ENCODE data around the gene TBXA2R.

Gene TBXA2R

DNA sequence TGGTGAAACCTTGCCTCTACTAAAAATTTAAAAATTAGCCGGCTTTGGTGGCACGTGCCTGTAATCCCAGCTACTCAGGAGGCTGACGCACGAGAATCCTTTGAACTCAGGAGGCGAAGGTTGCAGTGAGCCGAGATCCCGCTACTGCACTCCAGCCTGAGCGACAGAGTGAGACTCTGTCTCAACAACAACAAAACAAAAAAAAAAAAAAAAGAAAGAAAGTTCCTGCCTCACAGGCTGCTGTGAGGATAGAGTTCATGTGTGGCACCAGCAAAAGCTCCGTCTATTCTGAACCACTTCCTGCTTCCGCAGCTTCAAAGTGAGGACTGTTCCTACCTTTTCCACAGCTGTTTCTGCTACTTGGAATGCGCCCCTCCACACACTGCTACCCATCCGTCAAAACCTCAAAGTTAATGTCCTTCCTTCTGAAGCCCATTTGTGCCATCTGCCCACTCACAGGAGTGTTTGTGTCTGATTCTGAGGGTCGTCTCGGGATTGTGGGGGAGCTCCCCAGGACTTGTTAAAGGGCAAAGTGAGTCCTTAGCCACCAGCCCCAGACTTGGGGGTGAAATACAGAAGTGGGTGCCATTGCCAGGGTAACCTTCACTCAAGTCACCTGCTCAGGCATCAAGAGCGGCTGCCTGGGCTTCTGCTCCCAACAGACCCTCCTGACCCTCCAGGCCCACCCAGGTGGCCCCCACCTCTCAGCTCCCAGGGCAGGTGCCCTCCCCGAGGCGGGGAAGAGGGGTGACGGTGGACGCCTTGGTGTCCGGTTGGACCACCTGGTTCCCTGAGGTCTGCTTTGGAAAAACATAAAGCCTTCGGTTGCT lies 52.2 kb downstream of the TBXA2R start:
- no peak for DNase-seq (ENCODE audit: low read depth in 2 of 2)

DNA sequence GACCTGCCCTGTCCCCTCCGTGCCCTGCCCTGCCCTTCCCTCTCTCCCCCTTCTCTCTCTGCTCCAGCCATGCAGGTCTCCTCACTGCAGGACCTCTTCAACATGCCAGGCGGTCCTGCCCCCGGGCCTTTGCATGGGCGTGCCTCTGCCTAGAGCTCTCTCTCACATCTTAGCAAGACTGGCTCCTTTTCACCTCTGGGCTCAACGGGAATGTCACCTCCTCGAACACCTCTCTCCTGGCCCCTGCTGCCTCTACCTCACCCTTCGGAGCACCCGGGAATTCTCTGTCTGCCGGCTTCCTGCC lies 54.9 kb downstream of the TBXA2R start:
- DNase-seq (ENCODE audit: low read depth in 2 of 2) = no peak

DNA sequence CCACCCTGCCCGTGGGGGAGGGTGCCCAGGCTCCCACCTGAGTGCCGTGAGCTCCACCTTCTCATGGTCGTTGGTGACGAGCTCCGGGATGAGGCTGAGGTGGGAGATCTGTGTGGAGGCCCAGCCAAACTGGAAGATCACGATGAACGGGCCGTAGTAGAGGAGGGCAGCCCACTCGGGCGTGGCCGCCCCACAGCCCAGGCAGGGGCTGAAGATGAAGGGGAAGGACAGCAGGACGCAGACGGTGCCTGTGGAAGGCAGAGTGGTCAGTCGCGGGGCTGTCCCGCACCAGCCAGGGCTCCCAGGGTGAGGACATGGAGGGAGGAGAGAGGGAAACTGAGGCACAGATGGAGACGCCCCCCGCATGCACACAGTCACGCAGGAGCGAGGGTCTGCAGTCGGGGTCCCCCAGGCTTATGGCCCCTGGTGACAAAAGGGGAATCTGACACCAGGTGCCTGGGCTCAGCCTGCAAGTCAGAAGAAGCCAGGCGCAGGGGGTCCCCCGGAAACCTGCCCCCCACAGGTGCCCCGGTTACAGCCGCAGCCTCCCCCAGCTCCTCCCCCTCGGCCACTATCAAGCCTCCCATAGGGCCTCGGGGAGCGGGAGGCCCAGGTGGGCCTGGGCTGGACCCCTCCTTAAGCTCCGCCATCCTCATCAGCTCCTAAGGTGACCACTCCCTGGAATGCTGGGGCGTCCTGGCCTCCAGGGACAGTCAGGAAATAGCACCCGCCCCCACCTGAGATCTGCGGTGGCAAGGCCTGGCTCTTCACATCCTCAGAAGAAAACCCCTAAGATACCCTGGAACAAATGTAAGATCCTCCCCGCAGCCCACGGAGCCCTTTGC lies 55.5 kb downstream of the TBXA2R start:
- DNase-seq (ENCODE audit: low read depth in 2 of 2) = no peak

DNA sequence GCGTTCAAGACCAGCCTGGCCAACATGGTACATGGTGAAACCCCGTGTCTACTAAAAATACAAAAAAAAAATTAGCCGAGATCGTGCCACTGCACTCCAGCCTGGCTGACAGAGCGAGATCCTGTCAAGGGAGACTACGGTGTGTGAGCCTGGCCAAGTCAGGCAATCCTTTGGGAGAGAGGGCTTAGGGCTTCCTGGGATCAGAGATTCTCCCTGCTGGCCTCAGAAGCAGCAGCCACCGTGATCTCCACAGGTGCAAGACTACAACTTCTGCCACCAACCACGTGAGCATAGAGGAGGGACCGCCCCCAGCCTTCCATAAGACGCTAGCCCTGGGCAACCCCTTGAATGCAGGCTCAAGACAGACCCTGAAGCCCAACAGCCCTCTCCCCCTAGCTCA lies 56.9 kb downstream of the TBXA2R start:
- no peak for DNase-seq (ENCODE audit: low read depth in 2 of 2)

DNA sequence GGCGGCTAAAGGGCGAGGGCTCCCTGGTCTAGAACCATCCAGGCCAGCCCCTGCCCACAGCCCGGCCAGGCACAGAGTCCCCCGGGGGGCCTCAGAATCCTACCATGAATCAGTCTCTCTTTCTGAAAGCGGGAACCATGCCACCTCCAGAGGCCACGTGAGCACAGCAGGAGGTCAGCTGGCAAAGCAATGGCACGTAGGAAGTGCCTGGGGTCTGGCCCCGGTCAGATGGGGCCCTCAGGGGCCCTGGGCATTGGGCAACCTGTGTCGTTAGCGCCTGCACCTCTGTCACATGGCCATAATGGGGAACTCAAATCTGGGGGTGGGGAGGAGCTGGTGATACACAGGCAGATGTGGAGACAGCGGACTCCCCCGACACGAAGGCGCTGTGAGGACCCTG lies 58.1 kb downstream of the TBXA2R start:
- DNase-seq (ENCODE audit: low read depth in 2 of 2) = no peak

DNA sequence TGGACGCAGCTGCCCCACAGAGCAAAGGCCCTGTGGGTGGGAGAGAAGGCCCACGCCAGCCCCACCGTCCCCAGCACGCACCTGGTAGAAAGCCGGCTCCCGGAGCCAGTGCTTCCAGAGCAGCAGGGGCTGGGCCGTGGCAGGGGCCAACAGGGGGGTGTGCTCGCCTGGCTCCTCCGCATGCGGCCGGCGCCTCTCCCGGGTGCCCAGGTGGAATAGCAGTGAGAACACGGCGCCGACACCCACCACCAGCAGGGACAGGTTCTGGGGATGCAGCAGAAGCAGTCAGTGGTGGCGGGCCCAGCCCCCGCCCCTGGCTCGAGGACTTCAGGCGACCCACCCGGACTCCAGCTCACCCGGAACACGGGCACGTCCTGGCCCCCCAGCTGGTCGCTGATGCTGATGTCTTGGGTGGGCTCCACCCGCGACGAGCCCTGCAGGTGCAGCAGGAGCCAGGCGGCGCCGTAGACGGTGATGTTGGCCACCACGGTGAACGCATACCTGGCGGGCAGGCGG lies 58.9 kb downstream of the TBXA2R start:
- no peak for DNase-seq (ENCODE audit: low read depth in 2 of 2)

DNA sequence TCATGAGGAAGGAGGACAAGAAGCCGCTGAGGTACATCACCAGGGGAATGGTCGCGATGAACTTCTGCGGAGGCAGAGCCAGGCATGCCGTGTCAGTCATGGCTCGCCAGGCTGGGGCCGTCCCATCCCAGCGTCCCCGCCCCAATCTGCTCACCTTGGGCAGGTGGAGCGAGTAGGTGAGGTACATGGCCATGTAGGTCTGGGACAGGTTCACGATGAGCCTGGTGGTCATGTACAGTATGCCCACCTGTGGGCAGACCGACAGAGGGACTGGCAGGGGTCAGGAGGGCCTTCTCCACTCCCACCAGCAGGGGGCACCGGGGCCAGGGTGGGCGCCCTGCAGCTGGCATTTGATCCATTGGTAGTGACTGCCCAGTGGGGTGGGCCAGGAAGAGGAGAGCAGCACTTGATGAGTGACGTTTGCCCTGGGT lies 59.4 kb downstream of the TBXA2R start:
- no peak for DNase-seq (ENCODE audit: low read depth in 2 of 2)

DNA sequence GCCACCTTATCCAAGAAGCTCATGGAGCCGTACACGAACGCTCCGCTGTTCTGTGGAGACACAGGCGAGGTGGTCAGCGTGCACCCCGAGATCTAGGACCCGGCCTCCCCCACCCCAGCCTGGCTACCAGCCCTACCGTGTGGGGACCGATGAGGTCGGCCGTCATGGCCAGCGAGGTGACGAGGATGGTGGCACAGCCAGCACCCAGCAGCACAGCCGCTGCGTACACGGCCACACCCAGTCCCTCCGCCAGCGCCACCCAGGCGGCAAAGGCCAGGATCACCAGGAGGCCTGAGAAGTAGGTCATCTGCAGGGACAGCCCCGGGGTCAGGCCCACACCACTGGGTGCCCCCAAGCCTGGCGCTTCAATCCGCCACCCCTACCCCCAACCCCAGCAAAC lies 60.6 kb downstream of the TBXA2R start:
- DNase-seq (ENCODE audit: low read depth in 2 of 2) = no peak

DNA sequence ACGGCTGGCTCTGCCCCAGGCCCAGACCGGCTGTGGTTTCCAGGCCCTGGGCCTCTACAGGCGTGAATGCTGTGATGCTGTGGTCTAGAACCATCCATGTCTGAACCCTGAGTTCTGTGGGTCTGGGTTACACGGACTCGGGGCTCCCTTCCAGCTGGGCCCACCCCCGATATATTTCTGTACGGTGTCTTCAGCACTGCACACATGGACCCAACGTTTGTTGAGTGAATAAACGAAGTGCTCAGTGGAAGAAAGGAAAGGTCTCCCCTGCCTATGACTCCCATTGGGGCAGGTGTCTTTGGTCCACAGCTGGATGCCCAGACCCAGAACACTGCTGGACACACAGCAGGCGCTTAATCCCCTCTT lies 61.0 kb downstream of the TBXA2R start:
- DNase-seq (ENCODE audit: low read depth in 2 of 2) = no peak

DNA sequence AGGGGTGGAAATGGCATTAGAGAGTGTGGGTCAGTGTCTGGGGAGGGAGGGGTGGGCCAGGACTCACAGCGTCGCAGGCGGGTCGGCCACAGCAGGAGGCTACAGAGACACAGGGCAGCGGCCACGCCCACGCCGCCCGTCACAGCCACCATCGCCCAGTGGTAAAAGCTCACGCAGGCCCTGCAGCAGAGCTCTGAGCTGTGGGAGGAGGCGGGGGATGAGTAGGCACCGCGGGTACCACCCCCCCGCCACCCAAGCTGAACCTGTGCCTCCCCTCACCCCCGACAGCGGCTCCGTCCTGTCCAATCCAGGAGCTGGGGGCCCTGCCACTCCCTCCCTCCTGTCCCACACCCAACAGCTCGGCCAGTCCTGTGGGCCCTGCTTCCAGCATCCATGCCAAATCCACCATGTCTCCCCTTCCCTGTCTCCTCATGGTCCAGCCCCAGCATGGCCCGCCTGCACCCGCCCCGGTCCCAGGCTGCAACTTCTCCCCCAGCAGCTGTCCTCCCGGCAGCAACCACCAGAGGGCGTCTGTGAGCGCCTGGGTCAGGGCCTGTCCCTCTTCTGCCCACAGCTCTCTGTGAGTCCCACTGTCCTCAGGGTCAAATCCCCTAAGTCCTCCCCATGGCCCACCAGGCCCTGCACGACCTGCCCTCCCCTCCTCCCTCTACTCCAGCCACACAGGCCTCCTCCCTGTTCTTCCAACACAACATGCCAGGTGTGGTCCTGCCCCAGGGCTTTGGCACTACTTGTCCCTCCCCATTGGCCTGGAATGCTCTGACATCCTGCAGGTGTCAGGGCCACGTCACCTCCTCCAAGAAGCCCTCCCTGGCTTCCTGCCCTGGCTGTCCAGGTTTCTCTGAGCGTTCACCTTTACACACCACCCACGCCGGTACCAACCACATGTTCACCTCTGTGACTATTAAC lies 61.7 kb downstream of the TBXA2R start:
- peak; percentile 61 to 74 for DNase-seq (ENCODE audit: low read depth in 2 of 2)
